SK-N-SH treated with all-trans-retinoic acid at 6 μM for 48 hours (cell line): ENCODE data around the gene SSB.
"Not testable (repeated sequence)": the region's sequence is repeated elsewhere in the genome, so short reads cannot be mapped to it uniquely, and the experiment has no call there.

Experiments used
- ATAC-seq: fragments of 200-7000 bp; cut with Tn5 transposase; 3 replicates; pipeline ENCODE4 v1.9.1; 2020; ENCODE audit warnings: mild to moderate bottlenecking, moderate library complexity
- ARNTL ChIP-seq: fragments of 450-650 bp; formaldehyde crosslinking; IDR thresholded peaks from 2 replicates; pipeline ENCODE4 v1.5.0; 2020; ENCODE audit warnings: low read depth, mild to moderate bottlenecking, moderate library complexity, borderline replicate concordance
- BACH2 ChIP-seq: fragments of 250-450 bp; sonication (Bioruptor Pico); IDR thresholded peaks from 2 replicates; pipeline ENCODE4 v1.9.0; 2021; ENCODE audit warnings: mild to moderate bottlenecking, borderline replicate concordance
- CSDC2 ChIP-seq: fragments of 250-450 bp; sonication (Bioruptor Pico); IDR thresholded peaks from 2 replicates; pipeline ENCODE4 v1.5.0; 2020; ENCODE audit warnings: mild to moderate bottlenecking, moderate library complexity
- ESRRG ChIP-seq: fragments of 250-450 bp; sonication (Bioruptor Pico); IDR thresholded peaks from 2 replicates; pipeline ENCODE4 v1.6.1; 2021; ENCODE audit warnings: mild to moderate bottlenecking
- GLIS3 ChIP-seq: fragments of 250-450 bp; sonication (Bioruptor Pico); IDR thresholded peaks from 2 replicates; pipeline ENCODE4 v1.5.0; 2020; ENCODE audit warnings: mild to moderate bottlenecking, moderate library complexity
- ISL1 ChIP-seq: fragments of 250-450 bp; sonication (Bioruptor Pico); IDR thresholded peaks from 2 replicates; pipeline ENCODE4 v2.1.2; 2022; ENCODE audit warnings: mild to moderate bottlenecking, moderate library complexity
- OSR1 ChIP-seq: fragments of 250-450 bp; sonication (Bioruptor Pico); IDR thresholded peaks from 2 replicates; pipeline ENCODE4 v1.8.0; 2022; ENCODE audit warnings: moderate library complexity, mild to moderate bottlenecking, inconsistent platforms
- PATZ1 ChIP-seq: fragments of 250-450 bp; sonication (Bioruptor Pico); IDR thresholded peaks from 2 replicates; pipeline ENCODE4 v1.8.0; 2020; ENCODE audit warnings: mild to moderate bottlenecking, moderate library complexity, borderline replicate concordance
- POU6F1 ChIP-seq: fragments of 250-450 bp; sonication (Bioruptor Pico); IDR thresholded peaks from 2 replicates; pipeline ENCODE4 v1.8.0; 2021; ENCODE audit warnings: low read depth, mild to moderate bottlenecking, moderate library complexity, borderline replicate concordance
- PPARA ChIP-seq: fragments of 250-450 bp; sonication (Bioruptor Pico); IDR thresholded peaks from 2 replicates; pipeline ENCODE4 v1.5.0; 2020; ENCODE audit warnings: mild to moderate bottlenecking, borderline replicate concordance
- RARB ChIP-seq: fragments of 250-450 bp; sonication (Bioruptor Pico); IDR thresholded peaks from 2 replicates; pipeline ENCODE4 v1.8.0; 2021; ENCODE audit warnings: mild to moderate bottlenecking, moderate library complexity
- SNAI2 ChIP-seq: fragments of 250-450 bp; sonication (Bioruptor Pico); IDR thresholded peaks from 2 replicates; pipeline ENCODE4 v1.5.0; 2020; ENCODE audit warnings: mild to moderate bottlenecking, moderate library complexity
- TOX ChIP-seq: fragments of 250-450 bp; sonication (Bioruptor Pico); IDR thresholded peaks from 2 replicates; pipeline ENCODE4 v1.8.0; 2021; ENCODE audit warnings: mild to moderate bottlenecking, moderate library complexity, borderline replicate concordance
- TSHZ2 ChIP-seq: fragments of 250-450 bp; sonication (Bioruptor Pico); IDR thresholded peaks from 2 replicates; pipeline ENCODE4 v1.5.0; 2020; ENCODE audit warnings: mild to moderate bottlenecking, moderate library complexity
- ZFP3 ChIP-seq: fragments of 250-450 bp; sonication (Bioruptor Pico); IDR thresholded peaks from 2 replicates; pipeline ENCODE4 v1.5.0; 2020; ENCODE audit warnings: mild to moderate bottlenecking, moderate library complexity
- ZFP30 ChIP-seq: fragments of 450-650 bp; formaldehyde crosslinking; IDR thresholded peaks from 2 replicates; pipeline ENCODE4 v1.5.0; 2022; ENCODE audit warnings: mild to moderate bottlenecking, moderate library complexity
- ZNF70 ChIP-seq: fragments of 450-650 bp; formaldehyde crosslinking; IDR thresholded peaks from 2 replicates; pipeline ENCODE4 v1.5.0; 2020; ENCODE audit warnings: mild to moderate bottlenecking, moderate library complexity
- ZNF8 ChIP-seq: fragments of 450-650 bp; formaldehyde crosslinking; IDR thresholded peaks from 2 replicates; pipeline ENCODE4 v1.5.0; 2020; ENCODE audit warnings: mild to moderate bottlenecking, moderate library complexity

Gene SSB

GRCh38 chr2:169757356-169757755, 41.3 kb upstream of the SSB start:
- TF ChIP-seq PATZ1 (CRISPR knock-in tag), result no peak
- no peak for TF ChIP-seq ZFP30 (CRISPR knock-in tag)
- TF ChIP-seq ISL1, result no peak
- ATAC-seq, result no peak

- TF ChIP-seq RARB (CRISPR knock-in tag), result no peak
- TF ChIP-seq, all 23 proteins: peak for 0
- ATAC-seq, result no peak
Observed at GRCh38 chr2:169757778-169758177, 40.9 kb upstream of the SSB start.

- no peak for TF ChIP-seq ZFP30 (CRISPR knock-in tag)
- TF ChIP-seq POU6F1 (CRISPR knock-in tag), result no peak
- no peak for TF ChIP-seq SNAI2 (CRISPR knock-in tag)
- no peak for TF ChIP-seq OSR1 (CRISPR knock-in tag)
- TF ChIP-seq CSDC2 (CRISPR knock-in tag), result no peak
- no peak for TF ChIP-seq GLIS3 (CRISPR knock-in tag)
- no peak for TF ChIP-seq PPARA
- no peak for TF ChIP-seq BACH2 (CRISPR knock-in tag)
- TF ChIP-seq PATZ1 (CRISPR knock-in tag), result no peak
- TF ChIP-seq ZNF8 (CRISPR knock-in tag), result no peak
- no peak for TF ChIP-seq RARB (CRISPR knock-in tag)
- TF ChIP-seq ISL1, result no peak
- TF ChIP-seq TSHZ2, result no peak
- no peak for TF ChIP-seq ESRRG (CRISPR knock-in tag)
- no peak for TF ChIP-seq ZNF70 (CRISPR knock-in tag)
- no peak for TF ChIP-seq ZFP3
- TF ChIP-seq TOX (CRISPR knock-in tag), result no peak
- ATAC-seq, result no peak
Observed at GRCh38 chr2:169759987-169760386, 38.7 kb upstream of the SSB start.

- not testable (repeated sequence) for ATAC-seq
Observed at GRCh38 chr2:169760798-169761197, 37.9 kb upstream of the SSB start.

GRCh38 chr2:169761251-169761969, 37.3 kb upstream of the SSB start:
- TF ChIP-seq GLIS3 (CRISPR knock-in tag), result no peak
- no peak for TF ChIP-seq OSR1 (CRISPR knock-in tag)
- TF ChIP-seq CSDC2 (CRISPR knock-in tag), result no peak
- no peak for TF ChIP-seq ARNTL (CRISPR knock-in tag)
- TF ChIP-seq, all 23 proteins: peak for 0
- ATAC-seq, result no peak
